ENCODE measurements around the gene SEMA5B. TPM values are rescaled to one million over a fixed set of nuclear protein-coding genes. Genes with fewer than 3 reads are reported as not detected.

The SEMA5B gene
- total and polyA plus RNA-seq, 4 donors: 0.20 to 1.1 (median 0.23) TPM

GRCh38 chr3:122998206-122998605 lies 29.4 kb downstream of the SEMA5B start:
- Histone ChIP-seq H3K9me3 (ENCODE audit: control insufficient read depth in 4 of 4, low read length in 3 of 4) (no peaks in the 10 kb centered on the region), H3K4me3 (ENCODE audit: low read depth in 1 of 3, low read length in 3 of 3) (no peak overlapping the region), H3K27me3 (ENCODE audit: control insufficient read depth in 4 of 4, insufficient read depth in 4 of 4, low read length in 3 of 4) (no peaks in the 10 kb centered on the region), H3K9ac (ENCODE audit: low read depth in 1 of 2, low read length in 2 of 2) (no peak overlapping the region), H3K4me1 (ENCODE audit: control insufficient read depth in 4 of 4, insufficient read depth in 4 of 4, low read length in 3 of 4) (no peaks in the 10 kb centered on the region), H3K27ac (ENCODE audit: low read depth in 1 of 2, low read length in 2 of 2) (no peak overlapping the region), H3K36me3 (ENCODE audit: control insufficient read depth in 4 of 4, insufficient read depth in 3 of 4, low read depth in 1 of 4, low read length in 3 of 4) (no peaks in the 10 kb centered on the region)
- WGBS: 96% methylated on average over 7 of the region's 7 CpGs
- no peak for TF ChIP-seq RAD21 (IDR thresholded peaks at IDR 0.05)
- no peak for TF ChIP-seq YY1 (IDR thresholded peaks at IDR 0.05)
- no peak for TF ChIP-seq SP1 (IDR thresholded peaks at IDR 0.05)
- TF ChIP-seq GABPA (IDR thresholded peaks at IDR 0.05 in 1 of 2, conservative IDR thresholded peaks at IDR 0.05 in 1 of 2): no peak
- no peak for TF ChIP-seq RXRA (IDR thresholded peaks at IDR 0.05)
- TF ChIP-seq ZBTB33 (IDR thresholded peaks at IDR 0.05): no peak
- TF ChIP-seq JUND (IDR thresholded peaks at IDR 0.05): no peak
- no peak for TF ChIP-seq EGR1 (IDR thresholded peaks at IDR 0.05; ENCODE audit: low read depth in 2 of 2)
- TF ChIP-seq NR2F2 (IDR thresholded peaks at IDR 0.05): no peak
- TF ChIP-seq CTCF (IDR thresholded peaks at IDR 0.05; ENCODE audit: low read depth, low read length, missing input control): no peak
- TF ChIP-seq FOXA1 (IDR thresholded peaks at IDR 0.05): no peak
- TF ChIP-seq TAF1 (conservative IDR thresholded peaks at IDR 0.05): no peak
- no peak for TF ChIP-seq HNF4G (IDR thresholded peaks at IDR 0.05)
- TF ChIP-seq MAX (IDR thresholded peaks at IDR 0.05): no peak
- TF ChIP-seq ATF3 (IDR thresholded peaks at IDR 0.05): no peak
- no peak for TF ChIP-seq HNF4A (conservative IDR thresholded peaks at IDR 0.05)
- DNase-seq (ENCODE audit: low spot score): no peak

- H3K27ac ChIP-seq (ENCODE audit: low read depth in 1 of 2, low read length in 2 of 2): no peak overlapping the region
Measured at GRCh38 chr3:122996038-122996580, 31.5 kb downstream of the SEMA5B start.

More at GRCh38 chr3:122996038-122996580, 31.5 kb downstream of the SEMA5B start:
- no peak overlapping the region for H3K4me3 ChIP-seq (ENCODE audit: low read depth in 1 of 3, low read length in 3 of 3)
- H3K27me3 ChIP-seq (ENCODE audit: control insufficient read depth in 4 of 4, insufficient read depth in 4 of 4, low read length in 3 of 4): no peaks in the 10 kb centered on the region
- TF ChIP-seq MAX (IDR thresholded peaks at IDR 0.05) (no peak), TAF1 (conservative IDR thresholded peaks at IDR 0.05) (no peak), GABPA (IDR thresholded peaks at IDR 0.05 in 1 of 2, conservative IDR thresholded peaks at IDR 0.05 in 1 of 2) (no peak), NR2F2 (IDR thresholded peaks at IDR 0.05) (no peak), CTCF (IDR thresholded peaks at IDR 0.05; ENCODE audit: low read depth, low read length, missing input control) (no peak), FOXA1 (IDR thresholded peaks at IDR 0.05) (no peak), SP1 (IDR thresholded peaks at IDR 0.05) (no peak), YY1 (IDR thresholded peaks at IDR 0.05) (no peak), RXRA (IDR thresholded peaks at IDR 0.05) (no peak), HNF4G (IDR thresholded peaks at IDR 0.05) (no peak)
- no peaks in the 10 kb centered on the region for H3K9me3 ChIP-seq (ENCODE audit: control insufficient read depth in 4 of 4, low read length in 3 of 4)
- H3K4me1 ChIP-seq (ENCODE audit: control insufficient read depth in 4 of 4, insufficient read depth in 4 of 4, low read length in 3 of 4): no peaks in the 10 kb centered on the region
- DNase-seq (ENCODE audit: low spot score): no peak
- no peaks in the 10 kb centered on the region for H3K36me3 ChIP-seq (ENCODE audit: control insufficient read depth in 4 of 4, insufficient read depth in 3 of 4, low read depth in 1 of 4, low read length in 3 of 4)
- 89% methylated on average over 14 of the region's 14 CpGs for WGBS
- no peak overlapping the region for H3K9ac ChIP-seq (ENCODE audit: low read depth in 1 of 2, low read length in 2 of 2)

All from liver (tissue), 9 donors.